K562 (cell line): ENCODE results near the gene PIK3CA. TPM values are rescaled to one million over a fixed set of nuclear protein-coding genes. Genes with fewer than 3 reads are reported as not detected.

Source experiments
- MTF1 ChIP-seq: fragments of 250-450 bp; sonication (Bioruptor Pico); IDR thresholded peaks from 2 replicates; pipeline ENCODE4 v1.9.0; 2021; ENCODE audit warnings: moderate library complexity, mild to moderate bottlenecking, inconsistent platforms, borderline replicate concordance
- POLR2B ChIP-seq: fragments of 450-650 bp; IDR thresholded peaks from 2 replicates; pipeline ENCODE4 v1.6.1; 2018; ENCODE audit warnings: low read depth; ENCODE audit not compliant: partially characterized antibody
- SIN3A ChIP-seq, 2 experiments: fragments of 150-350 bp in 1 of 2; IDR thresholded peaks; 2 replicates each; pipeline ENCODE4 v1.6.1; 2011 to 2016; ENCODE audit warnings: borderline replicate concordance in 2 of 2, low read depth in 2 of 2, low read length in 2 of 2, mild to moderate bottlenecking in 2 of 2, moderate library complexity in 2 of 2; ENCODE audit not compliant: control insufficient read depth in 1 of 2
- ZNF134 ChIP-seq: fragments of 250-450 bp; sonication (Bioruptor Pico); conservative IDR thresholded peaks from 2 replicates; pipeline ENCODE4 v1.4.0; 2020
- ZNF57 ChIP-seq: fragments of 450-650 bp; formaldehyde crosslinking; IDR thresholded peaks from 2 replicates; pipeline ENCODE4 v1.4.0; 2020; ENCODE audit warnings: mild to moderate bottlenecking, moderate library complexity
- ZNF695 ChIP-seq: fragments of 450-650 bp; formaldehyde crosslinking; IDR thresholded peaks from 2 replicates; pipeline ENCODE4 v1.4.0; 2020; ENCODE audit warnings: mild to moderate bottlenecking, moderate library complexity
- polyA plus RNA-seq, 8 experiments: library from polyadenylated mRNA; depleted of rRNA in 4 of 8; stranded (reverse) in 5 of 8; unstranded in 3 of 8; fragments of >200 nt; fragmentation: Nextera tagmentation in 2 of 8; fragmentation: Illumina TruSeq in 1 of 8; extraction: Ambion mirVana in 2 of 8; extraction: Trizol in 1 of 8; gene quantifications; 2 replicates each; pipeline versions ENCODE4 v1.2.1 to v1.2.3, GENCODE V29; 2011 to 2014; ENCODE audit warnings: inconsistent platforms in 1 of 8, missing spikeins in 1 of 8
- total RNA-seq, 7 experiments: library from RNA; depleted of rRNA in 6 of 7; stranded (reverse); fragments of >200 nt in 6 of 7; fragmentation: Illumina TruSeq in 2 of 7; extraction: Trizol in 2 of 7; gene quantifications; 2 replicates each; pipeline versions ENCODE4 v1.2.1 to v1.2.3, GENCODE V29; 2011 to 2021; ENCODE audit warnings: low replicate concordance in 1 of 7
- TF ChIP-seq, protein P1 (sequence below): sonication (generic); formaldehyde crosslinking; IDR thresholded peaks from 2 replicates; pipeline ENCODE4 v1.8.0; 2023; ENCODE audit warnings: missing genetic modification reagents, mild to moderate bottlenecking, borderline replicate concordance
- TF ChIP-seq, protein P2 (sequence below): fragments of 450-650 bp; IDR thresholded peaks from 2 replicates; pipeline ENCODE4 v1.6.1; 2014; ENCODE audit warnings: low read depth, mild to moderate bottlenecking, moderate library complexity, borderline replicate concordance
- TF ChIP-seq, protein P3 (sequence below): fragments of 250-450 bp; sonication (Bioruptor Pico); IDR thresholded peaks from 2 replicates; pipeline ENCODE4 v1.5.0; 2022; ENCODE audit warnings: mild to moderate bottlenecking
- TF ChIP-seq, protein P4 (sequence below), 3 experiments: fragments of 200-800 bp in 1 of 3; fragments of 250-450 bp in 1 of 3; fragments of 450-650 bp in 1 of 3; sonication (Bioruptor Pico) in 1 of 3; sonication (Bioruptor generic) in 1 of 3; formaldehyde crosslinking in 1 of 3; IDR thresholded peaks; 2 replicates each; pipeline versions ENCODE4 v1.6.1 to v1.8.0; 2016 to 2022; ENCODE audit warnings: mild to moderate bottlenecking in 2 of 3, missing genetic modification characterization in 2 of 3, missing compliant biosample characterization in 1 of 3, moderate library complexity in 1 of 3

PIK3CA gene
- total and polyA plus RNA-seq, 9 of the 15 experiments (the other 6 are each of a cell fraction or from before 2014, with no cell fraction given): 3.8 to 19.4 (median 10.8) TPM

DNA sequence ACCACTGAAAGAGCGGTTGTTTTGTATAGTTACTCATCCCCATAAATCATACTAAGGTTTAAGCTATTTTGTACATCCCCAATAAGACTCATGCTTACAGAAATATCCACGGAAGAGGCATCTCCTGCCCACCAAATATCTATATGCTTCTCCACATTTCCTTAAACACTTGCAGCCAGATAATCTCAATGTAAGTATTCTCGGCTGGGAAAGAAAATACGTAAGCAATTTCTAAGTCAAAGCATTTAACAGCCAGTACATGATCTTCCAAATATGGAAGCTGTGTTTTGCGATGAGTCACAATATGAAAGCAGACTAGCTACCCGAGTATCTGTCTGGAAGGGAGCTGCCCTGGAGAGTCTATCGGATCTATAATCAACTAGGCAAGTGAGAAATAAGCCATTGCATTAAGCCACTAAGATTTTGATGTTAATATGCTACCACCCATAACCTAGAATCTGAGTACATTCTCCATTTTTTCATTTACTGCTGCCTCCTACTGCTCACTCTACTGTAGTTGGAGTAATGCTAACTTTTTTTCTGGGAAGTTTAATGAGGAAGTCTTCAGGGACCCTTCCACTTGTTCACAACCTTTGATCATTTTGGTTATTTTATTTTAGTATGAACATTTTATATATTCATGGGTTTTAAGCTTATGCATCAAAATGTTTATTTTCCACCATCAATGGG, 49.6 kb upstream of the PIK3CA start (continued):
- TF ChIP-seq, protein P1, sequence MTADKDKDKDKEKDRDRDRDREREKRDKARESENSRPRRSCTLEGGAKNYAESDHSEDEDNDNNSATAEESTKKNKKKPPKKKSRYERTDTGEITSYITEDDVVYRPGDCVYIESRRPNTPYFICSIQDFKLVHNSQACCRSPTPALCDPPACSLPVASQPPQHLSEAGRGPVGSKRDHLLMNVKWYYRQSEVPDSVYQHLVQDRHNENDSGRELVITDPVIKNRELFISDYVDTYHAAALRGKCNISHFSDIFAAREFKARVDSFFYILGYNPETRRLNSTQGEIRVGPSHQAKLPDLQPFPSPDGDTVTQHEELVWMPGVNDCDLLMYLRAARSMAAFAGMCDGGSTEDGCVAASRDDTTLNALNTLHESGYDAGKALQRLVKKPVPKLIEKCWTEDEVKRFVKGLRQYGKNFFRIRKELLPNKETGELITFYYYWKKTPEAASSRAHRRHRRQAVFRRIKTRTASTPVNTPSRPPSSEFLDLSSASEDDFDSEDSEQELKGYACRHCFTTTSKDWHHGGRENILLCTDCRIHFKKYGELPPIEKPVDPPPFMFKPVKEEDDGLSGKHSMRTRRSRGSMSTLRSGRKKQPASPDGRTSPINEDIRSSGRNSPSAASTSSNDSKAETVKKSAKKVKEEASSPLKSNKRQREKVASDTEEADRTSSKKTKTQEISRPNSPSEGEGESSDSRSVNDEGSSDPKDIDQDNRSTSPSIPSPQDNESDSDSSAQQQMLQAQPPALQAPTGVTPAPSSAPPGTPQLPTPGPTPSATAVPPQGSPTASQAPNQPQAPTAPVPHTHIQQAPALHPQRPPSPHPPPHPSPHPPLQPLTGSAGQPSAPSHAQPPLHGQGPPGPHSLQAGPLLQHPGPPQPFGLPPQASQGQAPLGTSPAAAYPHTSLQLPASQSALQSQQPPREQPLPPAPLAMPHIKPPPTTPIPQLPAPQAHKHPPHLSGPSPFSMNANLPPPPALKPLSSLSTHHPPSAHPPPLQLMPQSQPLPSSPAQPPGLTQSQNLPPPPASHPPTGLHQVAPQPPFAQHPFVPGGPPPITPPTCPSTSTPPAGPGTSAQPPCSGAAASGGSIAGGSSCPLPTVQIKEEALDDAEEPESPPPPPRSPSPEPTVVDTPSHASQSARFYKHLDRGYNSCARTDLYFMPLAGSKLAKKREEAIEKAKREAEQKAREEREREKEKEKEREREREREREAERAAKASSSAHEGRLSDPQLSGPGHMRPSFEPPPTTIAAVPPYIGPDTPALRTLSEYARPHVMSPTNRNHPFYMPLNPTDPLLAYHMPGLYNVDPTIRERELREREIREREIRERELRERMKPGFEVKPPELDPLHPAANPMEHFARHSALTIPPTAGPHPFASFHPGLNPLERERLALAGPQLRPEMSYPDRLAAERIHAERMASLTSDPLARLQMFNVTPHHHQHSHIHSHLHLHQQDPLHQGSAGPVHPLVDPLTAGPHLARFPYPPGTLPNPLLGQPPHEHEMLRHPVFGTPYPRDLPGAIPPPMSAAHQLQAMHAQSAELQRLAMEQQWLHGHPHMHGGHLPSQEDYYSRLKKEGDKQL (CRISPR knock-in tag): no peak
- TF ChIP-seq ZNF134 (CRISPR knock-in tag): no peak
- no peak for TF ChIP-seq SIN3A (IDR thresholded peaks at IDR 0.05; ENCODE audit: borderline replicate concordance in 2 of 2, control insufficient read depth in 1 of 2, low read depth in 2 of 2, low read length in 2 of 2)
- TF ChIP-seq ZNF695 (CRISPR knock-in tag): no peak
- TF ChIP-seq, protein P2, sequence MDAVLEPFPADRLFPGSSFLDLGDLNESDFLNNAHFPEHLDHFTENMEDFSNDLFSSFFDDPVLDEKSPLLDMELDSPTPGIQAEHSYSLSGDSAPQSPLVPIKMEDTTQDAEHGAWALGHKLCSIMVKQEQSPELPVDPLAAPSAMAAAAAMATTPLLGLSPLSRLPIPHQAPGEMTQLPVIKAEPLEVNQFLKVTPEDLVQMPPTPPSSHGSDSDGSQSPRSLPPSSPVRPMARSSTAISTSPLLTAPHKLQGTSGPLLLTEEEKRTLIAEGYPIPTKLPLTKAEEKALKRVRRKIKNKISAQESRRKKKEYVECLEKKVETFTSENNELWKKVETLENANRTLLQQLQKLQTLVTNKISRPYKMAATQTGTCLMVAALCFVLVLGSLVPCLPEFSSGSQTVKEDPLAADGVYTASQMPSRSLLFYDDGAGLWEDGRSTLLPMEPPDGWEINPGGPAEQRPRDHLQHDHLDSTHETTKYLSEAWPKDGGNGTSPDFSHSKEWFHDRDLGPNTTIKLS: no peak
- TF ChIP-seq, protein P3, sequence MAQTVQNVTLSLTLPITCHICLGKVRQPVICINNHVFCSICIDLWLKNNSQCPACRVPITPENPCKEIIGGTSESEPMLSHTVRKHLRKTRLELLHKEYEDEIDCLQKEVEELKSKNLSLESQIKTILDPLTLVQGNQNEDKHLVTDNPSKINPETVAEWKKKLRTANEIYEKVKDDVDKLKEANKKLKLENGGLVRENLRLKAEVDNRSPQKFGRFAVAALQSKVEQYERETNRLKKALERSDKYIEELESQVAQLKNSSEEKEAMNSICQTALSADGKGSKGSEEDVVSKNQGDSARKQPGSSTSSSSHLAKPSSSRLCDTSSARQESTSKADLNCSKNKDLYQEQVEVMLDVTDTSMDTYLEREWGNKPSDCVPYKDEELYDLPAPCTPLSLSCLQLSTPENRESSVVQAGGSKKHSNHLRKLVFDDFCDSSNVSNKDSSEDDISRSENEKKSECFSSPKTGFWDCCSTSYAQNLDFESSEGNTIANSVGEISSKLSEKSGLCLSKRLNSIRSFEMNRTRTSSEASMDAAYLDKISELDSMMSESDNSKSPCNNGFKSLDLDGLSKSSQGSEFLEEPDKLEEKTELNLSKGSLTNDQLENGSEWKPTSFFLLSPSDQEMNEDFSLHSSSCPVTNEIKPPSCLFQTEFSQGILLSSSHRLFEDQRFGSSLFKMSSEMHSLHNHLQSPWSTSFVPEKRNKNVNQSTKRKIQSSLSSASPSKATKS (CRISPR knock-in tag): no peak
- TF ChIP-seq, protein P4, sequence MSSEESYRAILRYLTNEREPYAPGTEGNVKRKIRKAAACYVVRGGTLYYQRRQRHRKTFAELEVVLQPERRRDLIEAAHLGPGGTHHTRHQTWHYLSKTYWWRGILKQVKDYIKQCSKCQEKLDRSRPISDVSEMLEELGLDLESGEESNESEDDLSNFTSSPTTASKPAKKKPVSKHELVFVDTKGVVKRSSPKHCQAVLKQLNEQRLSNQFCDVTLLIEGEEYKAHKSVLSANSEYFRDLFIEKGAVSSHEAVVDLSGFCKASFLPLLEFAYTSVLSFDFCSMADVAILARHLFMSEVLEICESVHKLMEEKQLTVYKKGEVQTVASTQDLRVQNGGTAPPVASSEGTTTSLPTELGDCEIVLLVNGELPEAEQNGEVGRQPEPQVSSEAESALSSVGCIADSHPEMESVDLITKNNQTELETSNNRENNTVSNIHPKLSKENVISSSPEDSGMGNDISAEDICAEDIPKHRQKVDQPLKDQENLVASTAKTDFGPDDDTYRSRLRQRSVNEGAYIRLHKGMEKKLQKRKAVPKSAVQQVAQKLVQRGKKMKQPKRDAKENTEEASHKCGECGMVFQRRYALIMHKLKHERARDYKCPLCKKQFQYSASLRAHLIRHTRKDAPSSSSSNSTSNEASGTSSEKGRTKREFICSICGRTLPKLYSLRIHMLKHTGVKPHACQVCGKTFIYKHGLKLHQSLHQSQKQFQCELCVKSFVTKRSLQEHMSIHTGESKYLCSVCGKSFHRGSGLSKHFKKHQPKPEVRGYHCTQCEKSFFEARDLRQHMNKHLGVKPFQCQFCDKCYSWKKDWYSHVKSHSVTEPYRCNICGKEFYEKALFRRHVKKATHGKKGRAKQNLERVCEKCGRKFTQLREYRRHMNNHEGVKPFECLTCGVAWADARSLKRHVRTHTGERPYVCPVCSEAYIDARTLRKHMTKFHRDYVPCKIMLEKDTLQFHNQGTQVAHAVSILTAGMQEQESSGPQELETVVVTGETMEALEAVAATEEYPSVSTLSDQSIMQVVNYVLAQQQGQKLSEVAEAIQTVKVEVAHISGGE (CRISPR knock-in tag; IDR thresholded peaks at IDR 0.05): no peak
- TF ChIP-seq ZNF57 (CRISPR knock-in tag): no peak
- TF ChIP-seq POLR2B: no peak
- no peak for TF ChIP-seq MTF1 (CRISPR knock-in tag)
